ENCODE data around the gene TFEC.

TFEC gene

DNA sequence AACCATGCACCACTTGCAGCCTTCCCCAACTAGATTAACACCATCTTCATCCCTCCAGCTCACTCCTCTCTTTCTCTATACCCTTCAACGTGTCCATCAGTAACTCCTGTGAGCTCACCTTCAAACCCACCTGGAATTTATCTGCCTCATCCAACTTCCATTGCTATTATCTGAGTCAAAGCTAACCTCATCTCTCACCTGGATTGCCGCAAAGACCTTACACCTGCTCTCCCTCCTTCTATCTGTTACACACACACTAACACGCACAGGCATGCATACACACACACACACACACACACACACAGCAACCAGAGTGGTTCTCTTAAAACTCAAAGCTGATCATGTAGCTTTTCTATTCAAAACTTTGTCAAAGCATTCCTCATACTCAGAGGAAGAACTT lies 3.8 kb upstream of the TFEC start:
- no peak for DNase-seq (ENCODE audit: low read depth in 1 of 2, low spot score in 1 of 2)
- Histone ChIP-seq H3K27ac (replicated peaks) (no peak overlapping the region), H3K27me3 (ENCODE audit: insufficient read depth, poor library complexity, severe bottlenecking) (no peaks in the 10 kb centered on the region), H3K4me3 (replicated peaks; ENCODE audit: insufficient read depth, low read length) (no peak overlapping the region)
- no peak for TF ChIP-seq CTCF (IDR thresholded peaks at IDR 0.05; ENCODE audit: insufficient read depth, low read length)
- TF ChIP-seq, protein P1, sequence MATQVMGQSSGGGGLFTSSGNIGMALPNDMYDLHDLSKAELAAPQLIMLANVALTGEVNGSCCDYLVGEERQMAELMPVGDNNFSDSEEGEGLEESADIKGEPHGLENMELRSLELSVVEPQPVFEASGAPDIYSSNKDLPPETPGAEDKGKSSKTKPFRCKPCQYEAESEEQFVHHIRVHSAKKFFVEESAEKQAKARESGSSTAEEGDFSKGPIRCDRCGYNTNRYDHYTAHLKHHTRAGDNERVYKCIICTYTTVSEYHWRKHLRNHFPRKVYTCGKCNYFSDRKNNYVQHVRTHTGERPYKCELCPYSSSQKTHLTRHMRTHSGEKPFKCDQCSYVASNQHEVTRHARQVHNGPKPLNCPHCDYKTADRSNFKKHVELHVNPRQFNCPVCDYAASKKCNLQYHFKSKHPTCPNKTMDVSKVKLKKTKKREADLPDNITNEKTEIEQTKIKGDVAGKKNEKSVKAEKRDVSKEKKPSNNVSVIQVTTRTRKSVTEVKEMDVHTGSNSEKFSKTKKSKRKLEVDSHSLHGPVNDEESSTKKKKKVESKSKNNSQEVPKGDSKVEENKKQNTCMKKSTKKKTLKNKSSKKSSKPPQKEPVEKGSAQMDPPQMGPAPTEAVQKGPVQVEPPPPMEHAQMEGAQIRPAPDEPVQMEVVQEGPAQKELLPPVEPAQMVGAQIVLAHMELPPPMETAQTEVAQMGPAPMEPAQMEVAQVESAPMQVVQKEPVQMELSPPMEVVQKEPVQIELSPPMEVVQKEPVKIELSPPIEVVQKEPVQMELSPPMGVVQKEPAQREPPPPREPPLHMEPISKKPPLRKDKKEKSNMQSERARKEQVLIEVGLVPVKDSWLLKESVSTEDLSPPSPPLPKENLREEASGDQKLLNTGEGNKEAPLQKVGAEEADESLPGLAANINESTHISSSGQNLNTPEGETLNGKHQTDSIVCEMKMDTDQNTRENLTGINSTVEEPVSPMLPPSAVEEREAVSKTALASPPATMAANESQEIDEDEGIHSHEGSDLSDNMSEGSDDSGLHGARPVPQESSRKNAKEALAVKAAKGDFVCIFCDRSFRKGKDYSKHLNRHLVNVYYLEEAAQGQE (IDR thresholded peaks at IDR 0.05; ENCODE audit: insufficient replicate concordance, low read depth): no peak
- no peak for TF ChIP-seq SPI1 (IDR thresholded peaks at IDR 0.05; ENCODE audit: borderline replicate concordance, low read depth)
- no peak for TF ChIP-seq POLR2AphosphoS5 (IDR thresholded peaks at IDR 0.05; ENCODE audit: low read depth)
- TF ChIP-seq GABPA (IDR thresholded peaks at IDR 0.05; ENCODE audit: low read depth): no peak

DNA sequence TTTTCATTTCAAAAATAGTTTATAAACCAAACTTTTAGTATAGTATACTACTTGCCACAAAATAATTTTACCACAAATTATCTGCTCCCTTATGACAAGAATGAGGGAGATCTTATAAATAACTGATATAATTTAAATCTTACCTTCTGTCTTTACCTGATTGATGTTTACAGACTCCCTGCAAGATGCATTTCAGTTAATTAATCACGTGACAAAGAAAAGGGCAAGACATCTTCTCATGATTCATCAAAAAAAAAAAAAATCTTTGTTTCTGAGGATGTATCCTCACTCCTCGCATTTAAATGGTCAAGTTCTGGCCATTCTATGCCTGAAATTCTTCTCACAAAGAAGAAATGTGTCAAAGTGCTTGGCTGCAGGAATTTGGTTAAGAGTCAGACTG lies 2.3 kb upstream of the TFEC start:
- Histone ChIP-seq H3K27ac (replicated peaks) (no peak overlapping the region), H3K27me3 (ENCODE audit: insufficient read depth, poor library complexity, severe bottlenecking) (no peaks in the 10 kb centered on the region), H3K4me3 (replicated peaks; ENCODE audit: insufficient read depth, low read length) (no peak overlapping the region)
- DNase-seq (ENCODE audit: low read depth in 1 of 2, low spot score in 1 of 2): no peak
- no peak for TF ChIP-seq SPI1 (IDR thresholded peaks at IDR 0.05; ENCODE audit: borderline replicate concordance, low read depth)
- no peak for TF ChIP-seq GABPA (IDR thresholded peaks at IDR 0.05; ENCODE audit: low read depth)
- TF ChIP-seq CTCF (IDR thresholded peaks at IDR 0.05; ENCODE audit: insufficient read depth, low read length): no peak
- TF ChIP-seq, protein P1 (IDR thresholded peaks at IDR 0.05; ENCODE audit: insufficient replicate concordance, low read depth): no peak
- TF ChIP-seq POLR2AphosphoS5 (IDR thresholded peaks at IDR 0.05; ENCODE audit: low read depth): no peak

- H3K27ac ChIP-seq (replicated peaks): peak overlapping the region; percentile 85
- no peak for DNase-seq (ENCODE audit: low read depth in 1 of 2, low spot score in 1 of 2)
- H3K4me3 ChIP-seq (replicated peaks; ENCODE audit: insufficient read depth, low read length): peak overlapping the region; percentile 49
- TF ChIP-seq, protein P1 (IDR thresholded peaks at IDR 0.05; ENCODE audit: insufficient replicate concordance, low read depth): no peak
- TF ChIP-seq GABPA (IDR thresholded peaks at IDR 0.05; ENCODE audit: low read depth) (no peak), SPI1 (IDR thresholded peaks at IDR 0.05; ENCODE audit: borderline replicate concordance, low read depth) (no peak), POLR2AphosphoS5 (IDR thresholded peaks at IDR 0.05; ENCODE audit: low read depth) (no peak), CTCF (IDR thresholded peaks at IDR 0.05; ENCODE audit: insufficient read depth, low read length) (no peak)
- no peaks in the 10 kb centered on the region for H3K27me3 ChIP-seq (ENCODE audit: insufficient read depth, poor library complexity, severe bottlenecking)
Measured at GRCh38 chr7:116028787-116029186, 1.8 kb downstream of the TFEC start.

Measured in HL-60 (cell line).